T-cell (primary cell): ENCODE data around the gene CHD2. TPM values are rescaled to one million over a fixed set of nuclear protein-coding genes. Genes with fewer than 3 reads are reported as not detected.

ENCODE experiments used
- ATAC-seq, 4 experiments: fragments of 200-7000 bp in 3 of 4; fragments of 150-1000 bp in 1 of 4; cut with Tn5 transposase; replicated peaks in 1 of 4; 1 replicate in 3 of 4; 2 replicates in 1 of 4; pipeline ENCODE4 v1.10.0; 2021; ENCODE audit warnings: moderate library complexity in 3 of 4, mild to moderate bottlenecking in 2 of 4, moderate number of reproducible peaks in 1 of 4
- CTCF ChIA-PET, 2 donors: fragments of 300-600 bp; sonication (Branson Sonifier 250); formaldehyde crosslinking; loops; one replicate each; lab custom pipeline; 2022; ENCODE audit warnings: antibody characterized with exemption in 2 of 2; lab: Charles Lee
- POLR2A ChIA-PET, 2 donors: fragments of 300-600 bp; sonication (Branson Sonifier 250); formaldehyde crosslinking; loops; one replicate each; lab custom pipeline; 2022; ENCODE audit warnings: antibody characterized with exemption in 2 of 2; lab: Charles Lee
- DNase-seq, 35 experiments: peaks; one replicate each; pipeline versions ENCODE4 v3.0.0 to v3.0.0-alpha.2; 2013 to 2023
- H3K27ac ChIP-seq: one replicate; pipeline ENCODE4 v1.5.1; 2013; ENCODE audit warnings: low read length
- H3K27me3 ChIP-seq, 2 experiments: replicated peaks in 1 of 2; 1 replicate in 1 of 2; 2 replicates in 1 of 2; pipeline versions ENCODE4 v1.6.1 to v1.7.0; 2013; ENCODE audit warnings: low read length in 1 of 2, mixed read lengths in 1 of 2; ENCODE audit not compliant: control insufficient read depth in 2 of 2, insufficient read depth in 2 of 2; ENCODE audit errors: extremely low read depth in 1 of 2
- H3K36me3 ChIP-seq, 2 donors: 1 replicate in 1 of 2; 2 replicates in 1 of 2; pipeline versions ENCODE4 v1.6.1 to v1.7.0; 2013; ENCODE audit warnings: low read length in 1 of 2; ENCODE audit not compliant: control insufficient read depth in 2 of 2, insufficient read depth in 1 of 2; ENCODE audit errors: extremely low read depth in 1 of 2
- H3K4me1 ChIP-seq, 2 experiments: 1 replicate in 1 of 2; 2 replicates in 1 of 2; pipeline versions ENCODE4 v1.6.1 to v1.7.0; 2013; ENCODE audit warnings: low read length in 2 of 2, mixed read lengths in 1 of 2; ENCODE audit not compliant: insufficient read depth in 2 of 2, control insufficient read depth in 1 of 2; ENCODE audit errors: extremely low read depth in 1 of 2
- H3K4me3 ChIP-seq, 2 donors: 1 replicate in 1 of 2; 2 replicates in 1 of 2; pipeline versions ENCODE4 v1.5.1 to v1.7.0; 2013; ENCODE audit warnings: mild to moderate bottlenecking in 2 of 2, low read length in 1 of 2, moderate library complexity in 1 of 2; ENCODE audit not compliant: control insufficient read depth in 1 of 2; ENCODE audit errors: extremely low read depth in 1 of 2
- H3K9me3 ChIP-seq: 2 replicates; pipeline ENCODE4 v1.7.0; 2013
- H3K27ac Mint-ChIP-seq, 2 donors: one replicate each; pipeline ENCODE4 v1.8.0; 2020 to 2021; ENCODE audit warnings: mild to moderate bottlenecking in 2 of 2, mixed read lengths in 2 of 2
- H3K27me3 Mint-ChIP-seq, 2 donors: one replicate each; pipeline ENCODE4 v1.8.0; 2021 to 2022; ENCODE audit warnings: mixed read lengths in 2 of 2
- H3K36me3 Mint-ChIP-seq: one replicate; pipeline ENCODE4 v1.8.0; 2021; ENCODE audit warnings: mixed read lengths
- H3K4me1 Mint-ChIP-seq, 3 donors: one replicate each; pipeline ENCODE4 v1.8.0; 2020 to 2022; ENCODE audit warnings: mixed read lengths in 3 of 3, mild to moderate bottlenecking in 1 of 3
- H3K4me3 Mint-ChIP-seq, 3 donors: one replicate each; pipeline ENCODE4 v1.8.0; 2020 to 2022; ENCODE audit warnings: mild to moderate bottlenecking in 3 of 3, mixed read lengths in 3 of 3, moderate library complexity in 3 of 3
- H3K9me3 Mint-ChIP-seq, 3 donors: one replicate each; pipeline ENCODE4 v1.8.0; 2020 to 2022; ENCODE audit warnings: mixed read lengths in 3 of 3
- WGBS: methylation state at CpG from one replicate; pipeline ENCODE4 v1.1.5; 2013; ENCODE audit warnings: missing lambda C conversion rate; ENCODE audit not compliant: insufficient coverage; 5-methylcytosine and 5-hydroxymethylcytosine counted together
- total RNA-seq, 35 experiments: library from RNA in 6 of 35; stranded (reverse) in 6 of 35; fragments of 120-200 nt in 1 of 35; gene quantifications; one replicate each; pipeline versions ENCODE4 v1.2.1 to v1.2.4 and lab custom pipeline; 2013 to 2026

CHD2 gene
- total RNA-seq, 5 donors from 2014 or later (not counting 1 experiment from before 2014, with no cell fraction given), result 231 to 506 (median 266) TPM

- DNase-seq (no peak), ATAC-seq (no peak)
- H3K27me3 ChIP-seq, result no peaks in the 10 kb centered on the region
- no peak overlapping the region for H3K4me3 Mint-ChIP-seq
- H3K4me1 ChIP-seq, result no peaks in the 10 kb centered on the region
- peaks cover 22 to 92% of the 10 kb centered on the region in 2 donors for H3K36me3 ChIP-seq
- H3K4me3 ChIP-seq, result no peak overlapping the region
- H3K4me1 Mint-ChIP-seq, result peaks cover 16 to 36% (median 30%) of the 10 kb centered on the region in 3 donors
- no peaks in the 10 kb centered on the region for H3K27me3 Mint-ChIP-seq
- peaks cover 81% of the 10 kb centered on the region for H3K36me3 Mint-ChIP-seq
- ChIA-PET CTCF (interaction anchor here in 1 of 2 donors (0.5 to 1.2 kb wide), 3 partner anchors 12 to 156 kb away, joined by 3 to 5 read pairs (median 3); no protein-coding TSS in a partner anchor), POLR2A (interaction anchor here in 1 of 2 donors (0.6 kb wide), 1 partner anchor 53 kb away, joined by 5 read pairs; no protein-coding TSS in a partner anchor)
- no peak overlapping the region for H3K27ac ChIP-seq
- peaks cover 4 to 15% (median 14%) of the 10 kb centered on the region in 3 donors for H3K9me3 Mint-ChIP-seq
- H3K27ac Mint-ChIP-seq, result peak overlapping the region in 1 of 2 donors; percentile 69
- WGBS, result 100% methylated on average over 1 of the region's 2 CpGs
- H3K9me3 ChIP-seq, result peaks cover 9% of the 10 kb centered on the region
Measured at GRCh38 chr15:92953566-92953965, 53.4 kb downstream of the CHD2 start.

- peaks cover 17 to 91% of the 10 kb centered on the region in 2 donors for H3K36me3 ChIP-seq
- no peaks in the 10 kb centered on the region for H3K4me1 ChIP-seq
- DNase-seq (no peak), ATAC-seq (no peak)
- WGBS, result no CpG with 5 or more reads among the region's 6 CpGs
- H3K9me3 ChIP-seq, result peaks cover 6% of the 10 kb centered on the region
- no peaks in the 10 kb centered on the region for H3K27me3 Mint-ChIP-seq
- H3K9me3 Mint-ChIP-seq, result peaks cover 4 to 11% (median 10%) of the 10 kb centered on the region in 3 donors
- no peak overlapping the region for H3K27ac Mint-ChIP-seq
- H3K4me3 ChIP-seq, result no peak overlapping the region
- peaks cover 81% of the 10 kb centered on the region for H3K36me3 Mint-ChIP-seq
- POLR2A ChIA-PET, result no interaction called here
- H3K4me1 Mint-ChIP-seq, result peaks cover 20 to 41% (median 34%) of the 10 kb centered on the region in 3 donors
- H3K4me3 Mint-ChIP-seq, result no peak overlapping the region
- H3K27ac ChIP-seq, result no peak overlapping the region
- CTCF ChIA-PET, result interaction anchor here in 1 of 2 donors (0.5 to 1.2 kb wide), 3 partner anchors 12 to 157 kb away, joined by 3 to 5 read pairs (median 3); no protein-coding TSS in a partner anchor
- H3K27me3 ChIP-seq, result no peaks in the 10 kb centered on the region
Measured at GRCh38 chr15:92954002-92954401, 53.9 kb downstream of the CHD2 start.

DNA sequence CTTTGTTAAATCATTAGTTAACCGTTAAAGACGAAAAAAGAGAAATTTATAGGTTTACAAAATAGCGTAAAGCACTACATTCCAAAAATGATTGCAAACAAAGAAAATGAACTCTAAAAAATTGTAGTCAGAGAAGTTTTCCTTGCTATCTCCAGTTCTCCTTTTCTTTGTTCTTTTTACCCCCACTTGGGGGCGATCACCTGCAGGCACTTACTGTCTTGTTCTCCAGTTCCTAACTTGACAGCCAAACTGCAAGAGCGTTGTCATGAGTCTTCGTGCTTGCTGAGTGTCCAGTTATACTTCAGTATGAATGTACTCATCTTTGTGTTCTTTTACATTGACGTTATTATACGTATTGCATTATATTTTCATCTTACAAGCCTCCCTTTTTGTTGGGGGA is 54.5 kb downstream of the CHD2 start:
- Mint-ChIP-seq H3K36me3 (peaks cover 81% of the 10 kb centered on the region), H3K4me1 (peaks cover 24 to 46% (median 40%) of the 10 kb centered on the region in 3 donors), H3K27me3 (no peaks in the 10 kb centered on the region), H3K9me3 (peaks cover 4 to 5% (median 5%) of the 10 kb centered on the region in 3 donors), H3K27ac (no peak overlapping the region), H3K4me3 (no peak overlapping the region)
- CTCF ChIA-PET, result interaction anchor here in 1 of 2 donors (1.2 kb wide), 1 partner anchor 76 kb away, joined by 3 read pairs; no protein-coding TSS in a partner anchor
- Histone ChIP-seq H3K4me3 (no peak overlapping the region), H3K27me3 (no peaks in the 10 kb centered on the region), H3K9me3 (peaks cover under 1% of the 10 kb centered on the region), H3K36me3 (peaks cover 17 to 88% of the 10 kb centered on the region in 2 donors), H3K4me1 (no peaks in the 10 kb centered on the region), H3K27ac (no peak overlapping the region)
- WGBS, result 93% methylated on average over 2 of the region's 8 CpGs
- POLR2A ChIA-PET, result no interaction called here
- DNase-seq, result peak in 1 of 35 experiments; percentile 31
- ATAC-seq, result no peak

DNA sequence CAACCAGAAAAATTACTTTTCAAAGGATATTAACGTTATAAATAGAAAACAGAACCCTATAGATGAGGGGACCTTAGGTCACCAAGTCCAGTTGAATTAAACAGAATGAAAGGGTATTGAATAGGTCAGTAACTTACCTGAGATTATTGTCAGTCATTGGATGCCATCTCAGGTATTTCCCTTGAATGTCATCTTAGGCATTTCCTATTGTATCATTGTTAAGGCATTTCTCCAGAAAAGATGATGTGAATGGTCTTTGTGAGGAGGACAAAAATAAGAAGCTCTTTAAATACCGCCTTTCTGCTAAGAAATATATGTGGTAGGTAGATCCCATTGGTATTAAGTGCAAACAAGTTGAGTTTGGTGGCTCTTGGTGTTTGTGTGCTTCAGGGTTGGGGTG is 55.6 kb downstream of the CHD2 start:
- Mint-ChIP-seq H3K9me3 (no peaks in the 10 kb centered on the region), H3K27me3 (no peaks in the 10 kb centered on the region), H3K36me3 (peaks cover 75% of the 10 kb centered on the region), H3K27ac (peak overlapping the region; percentile 4 to 30), H3K4me3 (no peak overlapping the region), H3K4me1 (peaks cover 26 to 52% (median 44%) of the 10 kb centered on the region in 3 donors)
- WGBS, result 100% methylated on average over 1 of the region's 2 CpGs
- ChIA-PET POLR2A (interaction anchor here in 1 of 2 donors (1.4 kb wide), 1 partner anchor 37 kb away, joined by 3 read pairs; no protein-coding TSS in a partner anchor), CTCF (interaction anchor here in 1 of 2 donors (0.9 kb wide), 1 partner anchor 158 kb away, joined by 3 read pairs; no protein-coding TSS in a partner anchor)
- ATAC-seq, result no peak
- no peaks in the 10 kb centered on the region for H3K4me1 ChIP-seq
- H3K27ac ChIP-seq, result no peak overlapping the region
- H3K9me3 ChIP-seq, result no peaks in the 10 kb centered on the region
- peaks cover 9 to 80% of the 10 kb centered on the region in 2 donors for H3K36me3 ChIP-seq
- H3K27me3 ChIP-seq, result no peaks in the 10 kb centered on the region
- no peak overlapping the region for H3K4me3 ChIP-seq
- DNase-seq, result no peak

DNA sequence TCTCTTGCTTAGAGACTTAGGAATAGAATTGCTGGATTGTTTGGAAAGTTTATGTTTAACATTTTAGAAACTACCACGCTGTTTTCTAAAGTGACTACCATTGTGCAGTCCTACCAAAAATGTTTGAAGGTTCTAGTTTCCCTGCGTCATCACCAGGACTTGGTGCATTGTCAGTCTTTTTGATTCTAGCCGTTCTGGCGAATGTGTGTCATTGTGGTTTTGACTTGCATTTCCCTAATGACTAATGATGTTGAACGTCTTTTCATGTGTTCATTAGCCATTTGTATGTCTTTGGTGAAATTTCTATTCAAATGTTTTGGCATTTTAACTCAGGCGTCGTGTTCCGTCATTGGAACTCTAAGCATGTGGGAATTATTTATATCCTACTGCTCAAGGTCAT is 58.0 kb downstream of the CHD2 start:
- ChIA-PET POLR2A (no interaction called here), CTCF (no interaction called here)
- H3K4me1 Mint-ChIP-seq, result peaks cover 50 to 65% (median 58%) of the 10 kb centered on the region in 3 donors
- H3K36me3 Mint-ChIP-seq, result peaks cover 77% of the 10 kb centered on the region
- DNase-seq (peak in 27 of 35 experiments; percentile 7 to 70 (median 30)), ATAC-seq (peak in 3 of 4 experiments; percentile 68 to 86 (median 78))
- Histone ChIP-seq H3K4me1 (no peaks in the 10 kb centered on the region), H3K36me3 (peaks cover 18 to 79% of the 10 kb centered on the region in 2 donors), H3K27me3 (no peaks in the 10 kb centered on the region), H3K4me3 (no peak overlapping the region), H3K27ac (peak overlapping the region; percentile 25), H3K9me3 (no peaks in the 10 kb centered on the region)
- WGBS, result 0% methylated on average over 1 of the region's 8 CpGs
- no peaks in the 10 kb centered on the region for H3K27me3 Mint-ChIP-seq
- H3K9me3 Mint-ChIP-seq, result no peaks in the 10 kb centered on the region
- peak overlapping the region; percentile 74 to 76 for H3K27ac Mint-ChIP-seq
- H3K4me3 Mint-ChIP-seq, result peak overlapping the region; percentile 9 to 22 (median 19)

DNA sequence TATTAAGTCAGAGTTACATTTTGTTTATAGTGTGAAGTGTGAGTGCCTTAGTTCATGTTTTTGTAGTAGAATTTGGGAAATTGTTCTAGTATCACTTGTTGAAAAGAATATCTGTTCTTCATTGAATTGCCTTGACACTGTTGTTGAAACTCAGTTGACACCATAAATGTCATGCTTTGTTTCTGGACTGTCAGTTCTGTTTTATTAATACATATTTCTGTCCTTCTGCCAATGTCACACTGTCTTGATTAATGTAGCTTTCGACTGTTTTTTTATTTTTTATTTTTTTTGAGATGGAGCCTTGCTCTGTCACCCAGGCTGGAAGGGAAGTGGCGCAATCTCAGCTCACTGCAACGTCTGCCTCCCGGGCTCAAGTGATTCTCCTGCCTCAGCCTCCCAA is 59.1 kb downstream of the CHD2 start:
- Histone ChIP-seq H3K36me3 (peaks cover 18 to 79% of the 10 kb centered on the region in 2 donors), H3K4me3 (no peak overlapping the region), H3K27ac (no peak overlapping the region), H3K4me1 (no peaks in the 10 kb centered on the region), H3K27me3 (no peaks in the 10 kb centered on the region), H3K9me3 (no peaks in the 10 kb centered on the region)
- ChIA-PET POLR2A (interaction anchor here in 1 of 2 donors (0.6 kb wide), 2 partner anchors 20 to 36 kb away, joined by 3 to 6 read pairs; no protein-coding TSS in a partner anchor), CTCF (no interaction called here)
- peaks cover 79% of the 10 kb centered on the region for H3K36me3 Mint-ChIP-seq
- whole genome bisulfite sequencing, result 100% methylated on average over 1 of the region's 4 CpGs
- H3K27me3 Mint-ChIP-seq, result no peaks in the 10 kb centered on the region
- H3K27ac Mint-ChIP-seq, result peak overlapping the region; percentile 50 to 55
- no peaks in the 10 kb centered on the region for H3K9me3 Mint-ChIP-seq
- ATAC-seq, result no peak
- no peak for DNase-seq
- peaks cover 61 to 72% (median 67%) of the 10 kb centered on the region in 3 donors for H3K4me1 Mint-ChIP-seq
- H3K4me3 Mint-ChIP-seq, result no peak overlapping the region
